ENCODE measurements around the gene HDAC4.
"Not testable (repeated sequence)": the region's sequence is repeated elsewhere in the genome, so short reads cannot be mapped to it uniquely, and the experiment has no call there.

Gene HDAC4

DNA sequence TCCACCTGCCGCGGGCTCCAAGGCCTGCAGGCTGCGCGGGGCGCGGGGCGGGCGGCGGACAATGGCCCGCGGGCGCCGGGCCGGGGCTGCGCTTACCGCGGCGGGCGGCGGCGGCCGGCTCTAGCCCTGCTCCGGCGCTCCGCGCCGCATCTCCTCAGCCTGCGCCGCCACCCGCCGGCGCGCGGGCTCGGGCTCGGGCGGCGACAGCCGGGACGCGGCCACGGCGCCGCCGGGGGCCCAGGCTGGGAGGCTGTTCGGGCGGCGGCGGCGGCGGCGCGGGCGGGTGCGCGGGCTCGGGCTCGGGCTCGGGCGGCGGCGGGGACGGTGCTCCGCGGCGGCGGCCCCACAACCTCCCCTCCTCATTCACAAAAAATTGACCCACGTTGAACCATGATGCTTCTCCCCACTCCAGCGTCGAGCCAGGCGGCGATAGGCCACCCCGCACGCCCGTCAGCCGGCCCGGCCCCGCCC is at the start of gene HDAC4:
Gene HDAC4, minus strand, starts transcription at position 425 of the 471 bp plus-strand sequence. CDS start 48,321 bp downstream, outside the sequence.
- DNase-seq (ENCODE audit: low spot score): peak; percentile 1

DNA sequence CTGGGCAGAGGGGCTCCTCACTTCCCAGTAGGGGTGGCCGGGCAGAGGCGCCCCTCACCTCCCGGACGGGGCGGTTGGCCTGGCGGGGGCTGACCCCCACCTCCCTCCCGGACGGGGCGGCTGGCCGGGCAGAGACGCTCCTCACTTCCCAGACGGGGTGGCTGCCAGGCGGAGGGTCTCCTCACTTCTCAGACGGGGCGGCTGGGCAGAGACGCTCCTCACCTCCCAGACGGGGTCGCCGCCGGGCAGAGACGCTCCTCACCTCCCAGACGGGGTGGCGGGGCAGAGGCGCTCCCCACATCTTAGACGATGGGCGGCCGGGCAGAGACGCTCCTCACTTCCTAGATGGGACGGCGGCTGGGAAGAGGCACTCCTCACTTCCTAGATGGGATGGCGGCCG is 48.6 kb upstream of the HDAC4 start:
- DNase-seq (ENCODE audit: low spot score): not testable (repeated sequence)

DNA sequence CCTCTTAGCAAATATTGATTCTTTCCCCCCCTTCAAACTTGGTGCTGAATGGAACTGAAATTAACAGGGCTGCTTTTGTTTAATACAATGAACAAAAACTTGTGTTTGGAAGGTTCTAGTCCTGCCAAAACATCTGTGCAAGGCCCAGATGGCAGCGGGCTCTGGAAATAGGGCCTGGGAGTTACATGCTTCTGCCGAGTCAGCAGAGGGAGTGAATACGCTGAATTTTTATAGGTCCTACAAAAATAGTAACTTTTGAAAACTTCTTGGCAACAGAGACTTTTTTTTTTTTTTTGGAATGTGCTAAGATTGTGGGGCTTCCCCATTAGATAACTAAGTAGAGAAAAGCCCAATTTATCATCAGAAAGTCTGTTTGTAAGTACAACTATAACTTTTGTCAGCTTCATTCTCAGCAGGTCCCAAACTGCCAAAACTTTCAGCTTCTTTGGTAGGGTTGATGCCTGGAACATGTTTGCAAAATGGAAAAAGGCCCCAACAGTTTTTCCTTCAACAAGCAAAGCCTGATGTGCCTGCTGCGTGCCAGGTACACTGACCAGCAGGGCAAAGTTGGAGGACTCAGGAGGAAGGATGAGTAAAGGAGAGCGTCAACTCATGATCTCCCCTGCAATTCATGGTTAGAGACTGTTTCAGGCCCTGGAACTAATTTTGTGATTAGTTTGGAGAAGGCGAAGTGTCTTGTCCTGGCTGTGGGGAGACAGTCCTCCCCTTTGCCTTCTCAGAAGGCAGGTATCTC is 45.1 kb upstream of the HDAC4 start:
- DNase-seq (ENCODE audit: low spot score): no peak

DNA sequence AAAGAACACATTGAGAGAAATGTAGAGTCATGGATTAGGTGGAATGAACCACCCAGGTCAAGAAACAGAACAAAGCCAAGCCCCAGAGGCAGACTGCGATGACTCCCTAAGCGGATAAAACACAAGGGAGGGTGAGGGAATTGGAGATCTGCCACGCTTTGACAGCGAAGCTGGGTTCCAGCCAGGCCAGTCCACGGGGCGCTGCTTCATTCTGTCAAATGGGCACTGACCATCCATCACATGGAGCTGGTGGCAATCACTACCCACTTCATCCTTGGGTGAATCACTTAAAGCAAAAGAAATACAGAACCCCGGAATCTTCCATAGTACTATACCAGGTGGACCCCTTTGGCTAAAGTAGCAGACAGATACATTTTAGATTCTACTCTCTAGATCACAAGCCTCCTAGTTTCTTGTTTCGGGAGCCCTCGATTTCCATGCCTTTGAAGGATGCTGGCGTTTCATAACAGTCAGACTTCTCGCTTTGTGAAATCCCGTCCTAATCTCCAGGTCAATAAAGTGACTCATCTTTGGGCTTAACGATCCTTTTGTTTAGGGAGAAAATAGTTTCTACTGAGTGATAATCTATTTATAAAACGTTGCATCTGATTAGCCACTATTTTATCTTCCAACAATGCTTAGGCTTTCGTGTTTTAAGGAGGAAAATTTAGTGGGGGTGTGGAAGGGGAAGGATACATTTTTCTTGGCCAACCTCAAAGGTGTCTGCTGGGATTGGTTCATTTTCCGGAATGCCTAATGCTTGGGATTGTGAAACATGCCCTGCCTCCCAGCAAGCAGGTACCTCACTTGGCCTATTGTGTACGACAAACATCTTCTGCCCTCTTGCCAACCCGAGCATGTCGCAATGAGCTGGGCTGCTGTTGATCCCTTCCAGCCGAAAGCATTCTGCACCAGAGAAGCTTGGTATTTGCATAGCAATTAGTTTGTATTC is 44.1 kb upstream of the HDAC4 start:
- no peak for DNase-seq (ENCODE audit: low spot score)

DNA sequence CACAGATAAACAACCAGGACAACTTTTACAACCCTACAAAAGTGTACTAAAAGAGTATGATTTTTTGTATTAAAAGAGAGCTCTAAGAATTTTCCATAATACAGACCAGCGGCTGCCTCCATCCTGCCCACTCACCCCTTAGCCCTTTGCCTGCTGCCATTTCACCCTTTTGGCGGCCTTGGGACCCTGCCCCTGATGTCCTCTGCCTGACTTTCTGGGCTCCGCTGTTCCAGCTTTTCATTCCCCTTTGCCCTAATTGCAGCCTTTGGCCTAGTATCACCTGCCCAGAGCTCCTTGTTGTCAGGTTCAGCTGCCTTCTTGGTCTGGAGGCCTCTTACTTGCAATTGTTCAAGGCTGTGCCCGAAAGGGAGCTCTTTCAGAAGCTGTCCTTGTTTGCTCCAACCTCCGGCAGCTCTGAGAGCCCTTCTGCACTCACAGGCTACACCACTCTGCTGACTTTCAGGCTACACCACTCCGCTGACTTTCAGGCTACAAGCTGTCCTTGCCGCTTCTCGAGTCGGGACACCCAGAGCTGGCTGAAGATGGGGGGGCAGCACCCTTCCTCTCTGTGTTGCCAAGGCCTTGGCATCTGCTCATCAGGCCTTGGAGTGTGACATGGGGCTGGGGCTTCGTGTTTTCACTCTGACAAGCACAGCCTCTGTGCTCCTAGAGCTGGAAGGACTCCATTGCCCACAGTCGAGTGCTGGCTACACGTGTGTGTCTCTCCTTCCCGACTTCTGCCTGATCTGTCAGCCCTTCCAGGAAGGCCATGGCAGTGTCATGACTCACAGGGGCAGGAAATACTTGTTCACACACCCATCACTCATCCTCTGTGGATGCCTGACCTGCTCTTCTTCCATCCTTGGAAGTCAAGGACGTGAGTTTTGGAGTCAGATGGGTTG is 43.1 kb upstream of the HDAC4 start:
- peak; percentile 26 for DNase-seq (ENCODE audit: low spot score)

DNA sequence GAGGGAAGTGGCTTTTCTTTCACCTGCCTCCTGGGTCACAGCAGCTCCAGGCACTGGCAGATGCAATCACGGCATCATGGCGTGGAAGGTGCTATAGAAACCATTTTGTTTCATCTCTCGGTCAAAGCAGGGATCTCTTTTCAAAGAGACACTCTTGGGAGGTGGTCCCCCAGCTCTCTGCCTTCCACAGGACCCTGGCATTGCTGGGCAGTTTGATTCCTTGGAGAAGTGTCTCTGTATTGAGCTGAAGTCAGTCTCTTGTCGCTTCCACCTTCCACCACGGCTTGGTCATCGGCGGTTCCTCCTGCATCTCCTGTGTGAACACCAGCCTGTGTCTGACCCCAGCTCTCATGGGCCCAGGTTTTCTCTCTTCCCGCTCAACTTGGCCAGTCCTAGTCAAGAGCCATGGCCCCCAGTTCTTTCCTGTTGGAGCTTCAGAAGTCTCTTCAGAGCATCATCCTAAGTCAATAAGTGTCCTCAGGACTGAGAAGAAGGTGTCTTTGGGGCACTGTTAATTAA is 42.3 kb upstream of the HDAC4 start:
- no peak for DNase-seq (ENCODE audit: low spot score)

DNA sequence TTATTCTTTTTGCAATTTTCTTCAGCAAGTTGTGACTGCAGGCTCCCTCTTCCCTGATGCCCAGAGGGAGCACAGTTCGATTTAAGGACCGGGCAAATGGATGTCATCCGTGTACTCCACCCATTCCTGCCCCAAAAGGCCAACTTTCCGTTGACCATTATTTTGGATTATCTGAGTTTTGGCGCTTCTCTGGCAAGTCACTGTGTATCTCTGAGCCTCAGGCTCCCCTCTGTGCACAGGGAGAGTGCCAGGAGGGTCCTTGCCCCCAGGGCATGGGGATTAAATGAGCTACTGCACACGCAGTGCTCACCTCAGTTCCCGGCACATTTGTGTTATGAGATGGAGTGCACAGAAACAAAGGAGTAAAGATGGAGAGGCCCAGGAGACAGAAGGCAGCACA is 41.4 kb upstream of the HDAC4 start:
- DNase-seq (ENCODE audit: low spot score): no peak

DNA sequence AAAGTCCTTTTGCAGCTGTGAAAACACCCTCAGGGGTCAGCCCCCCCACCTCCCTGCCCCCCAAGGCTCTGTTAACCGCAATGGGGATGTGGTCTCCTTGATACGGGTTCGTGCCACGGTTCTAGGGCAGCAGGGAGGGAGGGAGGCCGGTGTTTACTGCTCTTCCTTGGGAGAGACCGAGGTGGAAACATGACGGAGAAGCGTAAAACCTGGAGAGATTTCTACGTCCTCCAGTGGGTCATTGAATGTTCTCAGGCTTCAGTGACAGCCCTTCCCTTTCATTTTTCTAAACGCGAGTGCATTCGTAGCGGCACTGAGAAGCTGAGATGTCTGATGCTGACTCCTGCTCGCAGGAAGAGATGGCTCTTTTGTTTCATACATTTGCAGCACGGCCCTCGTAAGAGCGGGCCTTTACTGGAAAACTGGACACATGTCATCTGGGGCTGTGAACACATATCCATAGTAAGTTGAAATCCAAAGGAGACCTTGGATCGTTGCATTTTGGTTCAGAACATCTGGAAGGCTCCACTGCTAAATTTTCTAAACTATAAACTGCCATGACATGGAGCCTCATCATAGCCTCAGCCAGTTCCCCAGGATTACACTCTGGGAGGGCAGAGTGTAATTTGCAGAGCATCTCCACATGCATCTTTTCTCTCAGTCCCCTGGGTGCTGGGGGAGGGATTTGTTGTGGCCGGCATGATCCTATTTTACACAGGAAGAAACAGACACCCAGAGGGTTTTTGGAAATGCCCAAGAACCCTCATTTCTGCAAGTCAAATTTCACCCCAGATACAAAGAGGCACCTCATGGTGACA is 40.6 kb upstream of the HDAC4 start:
- no peak for DNase-seq (ENCODE audit: low spot score)

DNA sequence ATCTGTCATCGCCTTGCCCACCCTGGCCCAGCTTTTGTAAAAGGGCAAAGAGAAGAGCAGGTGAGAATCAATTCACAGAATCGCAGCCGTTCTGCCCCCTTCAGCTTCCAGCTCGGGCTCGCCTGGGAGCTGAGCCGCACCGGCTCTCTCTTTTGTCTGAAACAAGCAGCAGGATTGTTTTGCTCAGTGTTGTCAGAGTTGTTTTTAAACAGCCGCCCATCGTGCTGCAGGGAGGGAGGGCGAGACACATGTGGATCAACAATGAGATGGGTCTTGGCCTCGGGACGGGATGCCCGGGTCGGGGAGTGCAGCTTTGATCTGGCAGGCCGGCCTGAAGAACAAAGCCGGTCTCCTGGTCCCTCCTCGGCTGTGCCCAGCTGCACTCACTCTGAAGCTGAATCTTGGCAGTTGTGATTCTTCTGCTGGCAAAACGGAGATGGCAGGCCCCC is 39.7 kb upstream of the HDAC4 start:
- no peak for DNase-seq (ENCODE audit: low spot score)

DNA sequence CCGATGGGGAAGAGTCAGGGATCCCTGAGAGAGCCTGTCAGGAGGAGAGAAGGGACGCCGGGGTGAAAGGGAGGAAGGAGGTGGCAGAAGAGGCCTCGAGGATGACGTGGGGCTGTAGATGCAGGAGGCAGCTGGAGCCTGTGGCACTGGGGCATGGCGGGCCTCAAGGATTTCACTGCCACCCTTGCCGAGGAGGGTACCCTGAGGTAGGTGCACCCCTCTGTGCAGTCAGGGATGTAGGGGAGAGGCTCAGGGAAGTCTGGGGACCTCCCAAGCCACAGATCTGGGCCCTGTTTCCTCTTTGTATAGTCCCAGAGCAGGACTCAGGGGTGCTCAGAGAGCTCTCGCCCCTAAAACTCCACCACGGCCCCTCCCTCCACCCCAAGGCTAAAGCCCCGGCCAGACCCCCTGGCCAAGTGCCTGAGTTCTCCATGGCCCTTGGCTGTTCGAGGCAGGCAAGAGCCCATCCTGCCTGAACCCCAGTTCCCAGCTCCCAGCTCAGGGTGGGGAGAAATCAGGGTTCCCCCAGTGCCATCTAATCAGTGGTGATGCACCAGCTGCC is 39.0 kb upstream of the HDAC4 start:
- DNase-seq (ENCODE audit: low spot score): no peak

DNA sequence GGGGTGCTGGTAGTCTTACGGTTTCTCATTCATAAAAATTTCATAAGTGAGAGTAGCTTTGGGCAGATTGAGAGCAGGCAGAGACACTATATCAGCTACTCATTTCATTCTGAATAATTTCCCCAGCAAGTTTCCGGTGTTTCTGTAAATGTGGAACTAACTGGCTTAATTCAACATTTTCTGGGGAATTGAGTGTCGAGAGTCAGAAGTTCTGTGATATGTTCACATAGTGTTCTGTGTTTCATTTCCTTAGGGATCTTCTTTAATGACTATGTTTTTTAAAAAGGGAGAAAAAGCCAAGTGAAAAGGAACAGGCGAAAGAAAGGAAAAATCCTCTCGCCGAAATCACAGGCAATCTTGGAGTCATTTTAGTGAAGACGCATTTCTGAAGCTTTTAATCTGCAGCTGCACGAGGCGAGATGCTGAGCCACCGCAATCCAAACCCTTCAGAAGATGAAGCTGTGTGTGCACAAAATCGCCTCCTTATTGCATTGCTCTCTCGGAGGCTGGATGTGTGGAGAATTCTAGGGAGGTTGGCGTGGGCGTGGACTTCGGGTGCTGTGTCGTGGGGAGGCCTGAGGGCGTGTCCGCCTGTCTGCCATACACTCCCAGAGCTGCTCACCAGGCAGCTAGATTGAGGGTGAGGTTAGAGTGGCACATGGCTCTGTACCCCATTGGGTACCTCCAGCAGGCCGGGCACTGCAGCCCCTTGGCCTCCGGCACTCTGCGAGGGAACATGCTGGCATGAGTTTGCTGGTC is 38.4 kb upstream of the HDAC4 start:
- DNase-seq (ENCODE audit: low spot score): no peak

DNA sequence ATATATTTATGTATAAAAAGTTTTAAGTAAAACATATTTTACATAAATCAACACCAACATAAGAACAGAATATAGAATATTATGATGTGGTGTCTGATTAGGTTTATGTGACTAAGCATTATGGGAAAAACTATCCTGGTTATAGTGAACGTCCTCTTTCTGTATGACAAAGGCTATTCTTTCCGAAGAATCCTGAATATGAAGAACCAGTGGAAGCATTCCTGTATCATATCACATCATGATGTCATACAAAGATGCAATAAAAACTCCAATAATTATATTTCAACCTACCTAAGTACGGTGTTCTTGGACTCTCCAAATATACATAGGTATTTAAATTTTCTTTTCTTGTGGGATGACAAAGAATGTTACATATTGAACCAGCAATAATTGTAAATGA is 37.5 kb upstream of the HDAC4 start:
- DNase-seq (ENCODE audit: low spot score): no peak

DNA sequence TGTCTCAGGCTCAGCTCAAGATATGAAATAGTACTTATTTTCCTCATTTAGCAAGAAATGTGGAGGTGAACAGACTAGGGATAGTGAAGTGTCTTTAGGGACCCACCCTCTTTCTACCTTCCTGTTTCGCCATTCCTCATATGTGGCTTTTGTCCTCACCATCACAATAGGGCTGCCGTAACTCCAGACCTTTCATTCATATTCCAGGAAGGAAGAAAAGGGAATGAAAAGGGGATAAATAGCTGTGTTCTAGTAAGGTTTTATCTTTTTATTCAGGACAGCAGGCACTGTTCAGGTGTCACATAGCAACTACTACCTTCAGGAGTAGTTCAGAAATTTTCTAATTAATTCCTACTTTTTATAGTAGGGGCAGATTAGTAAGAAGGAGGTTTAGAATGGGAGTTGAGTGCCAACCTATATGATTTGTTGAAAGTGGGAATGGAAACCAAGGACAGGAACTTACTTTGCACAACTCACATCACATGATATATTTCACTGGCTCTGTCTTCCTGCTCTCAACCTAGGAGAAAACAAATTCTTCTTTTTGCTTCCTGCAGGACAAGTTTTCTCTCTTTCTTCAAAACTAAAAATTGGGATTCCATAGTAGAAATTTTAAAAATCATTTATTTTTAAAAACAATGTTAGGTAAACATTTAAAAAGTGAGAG is 36.0 kb upstream of the HDAC4 start:
- DNase-seq (ENCODE audit: low spot score): no peak

DNA sequence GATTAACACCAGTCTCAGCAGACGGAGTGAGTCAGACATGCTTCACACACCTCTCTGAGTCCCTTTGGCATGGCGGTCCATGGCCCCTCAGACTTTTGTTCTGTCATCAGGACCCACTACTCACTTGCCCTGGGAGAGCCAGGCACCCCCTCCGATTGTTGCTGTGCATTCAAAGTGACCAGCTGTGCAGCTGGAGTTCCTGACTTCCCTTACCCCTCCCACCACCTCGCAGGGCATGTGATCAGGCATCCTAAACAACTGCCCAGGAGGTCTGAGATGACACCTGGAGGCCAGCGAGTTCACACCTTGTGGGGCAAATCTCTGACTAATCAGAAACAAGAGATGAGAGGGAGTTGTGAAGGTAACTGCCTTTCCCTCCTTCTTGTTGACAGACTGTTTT is 35.3 kb upstream of the HDAC4 start:
- no peak for DNase-seq (ENCODE audit: low spot score)

DNA sequence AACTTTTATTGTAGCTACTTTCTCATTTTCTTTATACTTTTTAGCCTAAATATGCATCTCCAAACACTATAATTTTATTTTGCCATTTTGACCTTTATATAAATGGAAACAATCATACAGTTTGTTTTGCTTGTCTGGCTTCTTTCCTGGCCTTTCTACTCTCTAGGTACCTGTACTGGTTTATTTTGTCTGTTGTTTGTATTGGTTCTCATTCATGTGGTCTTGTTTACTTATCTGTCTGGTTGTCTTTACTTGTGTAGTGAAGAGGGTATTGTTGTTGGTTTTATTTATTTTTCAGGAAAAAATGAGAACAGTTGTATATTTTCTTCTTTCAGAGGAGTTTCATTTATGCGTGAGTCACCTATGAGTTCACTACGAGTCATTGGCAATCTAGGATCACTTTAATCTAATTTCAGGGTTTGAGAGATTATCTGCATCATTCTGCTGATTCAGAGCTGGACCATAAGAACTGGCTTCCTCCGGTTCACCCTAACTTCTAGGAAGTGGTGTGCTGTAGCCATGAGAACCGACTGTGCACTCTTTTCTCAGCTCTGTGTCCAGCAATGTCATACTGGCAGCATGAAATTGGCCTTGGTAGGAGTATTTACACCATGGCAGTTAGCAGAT is 33.1 kb upstream of the HDAC4 start:
- DNase-seq (ENCODE audit: low spot score): peak; percentile 78

DNA sequence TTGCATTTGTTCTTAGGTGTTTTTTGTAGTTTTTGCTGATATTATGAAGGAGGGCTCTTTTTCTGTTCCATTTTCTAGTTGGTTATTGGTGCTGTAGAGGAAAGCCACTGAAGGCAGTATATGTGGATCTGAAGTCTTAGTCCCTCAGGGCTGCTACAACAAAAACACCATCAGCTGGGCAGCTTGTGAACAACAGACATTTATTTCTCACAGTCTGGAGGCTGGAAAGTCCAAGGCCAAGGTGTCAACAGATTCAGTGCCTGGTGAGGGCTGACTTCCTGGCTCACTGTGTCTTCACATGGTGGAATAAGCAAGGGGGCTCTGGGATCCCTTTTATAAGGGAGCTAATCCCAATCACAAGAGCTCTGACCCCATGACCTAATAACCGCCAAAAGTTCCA is 31.4 kb upstream of the HDAC4 start:
- no peak for DNase-seq (ENCODE audit: low spot score)

DNA sequence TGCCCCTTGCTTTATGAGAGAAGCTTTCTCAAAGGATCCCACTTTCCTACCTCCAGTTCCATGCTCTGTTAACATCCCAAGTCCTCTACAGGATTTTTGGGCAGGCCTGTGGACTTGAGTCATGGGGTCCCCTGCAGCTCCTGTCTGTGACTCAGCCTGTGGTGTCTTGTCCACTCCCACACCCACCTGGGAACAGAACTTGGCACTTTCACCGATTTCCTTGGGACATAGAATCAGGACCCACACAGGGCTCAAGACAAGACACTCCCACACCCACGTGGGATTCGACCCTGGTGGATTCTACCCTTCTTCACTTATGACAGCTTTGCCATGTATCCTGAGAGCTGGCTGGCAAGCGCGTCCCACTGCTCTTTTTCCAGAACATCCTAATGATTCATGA is 30.7 kb upstream of the HDAC4 start:
- DNase-seq (ENCODE audit: low spot score): no peak

DNA sequence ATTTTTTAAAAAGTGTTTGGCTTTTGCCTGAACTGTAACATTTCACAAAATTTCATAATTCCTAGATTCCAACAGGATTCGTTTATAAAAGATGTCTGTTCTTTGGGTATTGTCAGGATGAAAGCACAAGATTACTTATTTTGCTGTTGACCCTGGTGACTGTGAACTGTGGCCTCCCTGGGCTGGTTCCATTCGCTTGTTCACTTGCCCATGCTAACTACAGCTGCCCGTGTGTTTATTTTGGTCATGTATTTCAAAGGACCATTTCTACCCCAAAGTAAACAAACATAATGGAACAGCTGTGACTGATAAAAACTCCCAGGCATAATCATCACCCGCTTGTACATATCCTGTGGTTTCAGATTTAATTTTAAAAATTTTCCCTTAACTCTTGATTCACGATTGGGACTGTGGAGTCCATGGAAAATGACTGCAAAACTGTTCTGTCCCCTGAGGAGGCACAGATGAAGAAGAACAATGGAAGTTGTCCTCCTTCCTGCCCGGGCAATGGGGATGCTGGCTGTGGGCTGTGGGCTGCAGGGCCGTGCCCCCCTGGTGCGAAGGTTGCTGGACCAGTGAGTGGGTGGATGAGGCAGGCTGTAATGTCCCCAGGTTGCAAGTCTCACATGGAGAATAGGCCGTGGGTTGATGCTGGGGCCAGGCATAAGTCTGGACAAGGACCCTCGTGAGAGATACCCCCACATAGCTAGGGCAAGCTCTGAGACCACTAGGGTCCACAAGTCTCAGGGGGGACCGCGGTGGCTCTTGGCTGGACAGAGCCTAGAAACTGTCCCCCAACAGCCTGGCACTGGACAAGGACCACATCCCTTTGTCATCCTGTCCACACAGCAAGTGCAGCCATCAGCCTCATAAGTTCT is 28.9 kb upstream of the HDAC4 start:
- no peak for DNase-seq (ENCODE audit: low spot score)
